Stimulated activated naive CD8-positive, alpha-beta T cell treated with anti-CD3 and anti-CD28 coated beads, Interleukin-15, Interleukin-2, amounts not matched to agents 100 U/mL and 50 U/mL, for 24 hours (primary cell): ENCODE results near the gene NSUN5.
"Not testable (repeated sequence)": the region's sequence is repeated elsewhere in the genome, so short reads cannot be mapped to it uniquely, and the experiment has no call there.

ENCODE experiments used
- ATAC-seq: fragments of 150-1000 bp; cut with Tn5 transposase; one replicate; pipeline ENCODE4 v1.10.0; 2021
- DNase-seq: peaks from one replicate; pipeline ENCODE4 v3.0.0; 2021

The NSUN5 gene

DNA sequence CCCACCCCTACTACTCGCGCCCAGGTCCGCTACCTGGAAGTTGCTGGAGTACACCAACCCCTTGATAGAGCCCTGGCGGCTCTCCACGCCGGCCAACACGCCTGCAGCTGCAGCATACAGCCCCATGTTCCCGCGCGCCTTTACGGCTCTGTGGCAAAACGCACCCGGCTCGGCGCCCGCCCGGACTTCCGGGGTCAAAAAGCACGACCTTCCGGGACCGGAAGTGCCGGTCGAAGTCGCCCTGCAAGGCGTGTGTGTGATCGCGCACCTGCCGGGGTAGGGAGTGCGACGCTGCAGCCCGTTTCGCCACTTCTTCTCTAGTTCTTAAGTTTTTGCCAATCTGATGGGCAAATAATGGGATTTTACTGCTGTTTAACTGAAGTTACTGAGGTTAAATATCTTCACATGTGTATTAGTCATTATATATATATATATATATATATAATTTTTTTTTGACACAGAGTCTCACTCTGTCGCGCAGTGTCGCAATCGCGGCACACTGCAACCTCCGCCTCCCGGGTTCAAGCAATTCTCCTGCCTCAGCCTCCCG lies at the start of gene NSUN5:
TSS of gene NSUN5 (minus strand) at position 162 of the 550 bp plus-strand sequence. CDS start at position 126, 36 bp downstream.
- ATAC-seq (peak; percentile 97), DNase-seq (peak; percentile 92)

DNA sequence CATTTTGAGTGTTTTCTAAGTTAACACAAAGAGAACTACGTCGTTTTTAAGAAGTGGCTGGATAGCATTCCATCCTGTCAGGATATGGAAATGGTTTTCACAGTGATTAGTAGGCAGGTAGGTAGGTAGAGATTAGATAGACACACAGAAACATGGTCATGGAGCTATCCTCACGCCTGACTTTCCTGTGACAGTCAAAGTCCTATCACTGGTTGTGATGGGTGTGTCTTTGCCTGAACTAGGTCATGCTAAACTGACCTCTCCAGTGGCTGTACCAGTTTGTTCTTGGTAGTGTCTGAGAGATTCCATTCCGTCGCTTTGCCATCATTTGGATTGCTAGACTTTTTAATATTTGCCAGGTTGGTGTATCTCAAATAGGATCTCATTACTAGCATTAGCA lies 47.5 kb upstream of the NSUN5 start:
- ATAC-seq = no peak
- no peak for DNase-seq

DNA sequence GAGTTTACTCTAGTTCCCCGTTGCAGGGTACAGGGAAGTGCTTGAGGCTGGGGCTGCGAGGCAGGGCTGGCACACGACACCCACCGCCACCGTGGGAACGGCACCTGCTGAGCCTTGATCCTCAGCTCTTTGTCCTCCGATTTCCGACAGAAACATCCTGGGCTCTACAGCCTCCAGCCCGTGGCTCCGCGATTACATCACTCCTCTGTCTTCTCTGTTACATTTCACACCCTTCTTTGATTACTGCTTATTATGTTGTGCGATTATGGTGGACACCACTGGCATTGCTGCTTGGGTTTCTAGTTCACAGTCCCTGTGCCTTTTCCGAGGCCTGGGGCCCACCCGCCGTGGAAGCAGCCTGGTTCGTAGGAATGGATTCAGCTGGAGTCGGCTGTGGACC lies 46.2 kb upstream of the NSUN5 start:
- ATAC-seq = no peak

DNA sequence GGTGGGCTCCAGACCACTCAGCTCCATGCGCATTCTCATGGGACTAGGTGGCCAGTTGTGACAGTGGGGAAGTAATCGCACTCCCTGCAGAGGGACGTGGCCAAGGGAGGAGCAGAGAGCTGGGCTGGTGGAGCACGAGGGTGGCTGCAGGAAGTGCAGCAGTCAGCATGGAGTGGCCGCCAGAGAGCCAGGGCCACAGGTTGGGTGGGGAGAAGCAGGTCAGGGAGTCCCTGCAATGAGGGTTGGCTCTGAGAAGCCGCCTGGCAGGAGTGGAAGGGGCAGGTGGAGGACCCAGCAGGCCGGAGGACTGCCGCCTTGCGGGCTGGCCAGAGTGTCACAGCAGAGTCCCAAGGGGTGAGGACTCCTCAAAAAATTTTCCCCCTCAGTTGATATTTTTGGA lies 45.6 kb upstream of the NSUN5 start:
- ATAC-seq = no peak
- DNase-seq = no peak

More for the DNA sequence above, 46.2 kb upstream of the NSUN5 start:
- no peak for DNase-seq

DNA sequence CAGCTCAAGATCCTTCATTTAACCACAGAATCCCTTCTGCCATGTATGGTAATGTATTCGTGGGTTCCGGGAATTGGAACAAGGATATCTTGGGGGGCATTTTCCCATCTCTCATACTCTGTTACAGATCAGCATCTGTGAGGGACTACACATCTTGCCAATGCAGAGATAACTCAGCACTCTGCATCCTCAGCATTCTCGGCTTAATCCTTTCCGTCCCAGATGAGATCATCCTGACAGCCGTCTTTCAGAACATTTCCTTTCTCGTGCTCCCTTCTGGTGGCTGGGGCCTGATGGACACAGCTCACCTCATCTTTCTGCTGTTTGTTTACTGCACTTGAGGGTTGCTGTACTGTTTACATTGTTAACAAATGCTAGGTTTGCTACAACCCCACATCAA lies 44.6 kb upstream of the NSUN5 start:
- ATAC-seq = no peak
- no peak for DNase-seq

DNA sequence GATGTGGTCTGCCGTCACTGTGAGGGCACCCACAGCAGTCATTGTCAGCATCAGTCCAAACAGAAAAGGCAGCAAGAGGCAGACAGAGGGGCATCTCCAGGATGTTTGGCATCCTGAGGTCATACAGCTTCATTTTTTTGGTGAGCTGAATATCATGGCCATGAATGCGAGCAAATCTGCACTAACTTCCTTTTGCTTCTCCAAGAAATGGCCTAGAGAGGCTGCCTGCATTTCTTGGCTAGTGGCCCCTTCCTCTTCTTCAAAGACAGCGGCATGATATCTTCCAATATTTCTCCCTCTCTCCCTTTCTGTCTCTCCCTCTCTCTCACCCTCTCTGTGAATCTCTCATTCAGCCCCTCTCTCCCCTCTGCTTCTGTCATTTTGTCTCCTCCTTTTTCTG lies 44.2 kb upstream of the NSUN5 start:
- ATAC-seq = no peak
- DNase-seq = no peak

DNA sequence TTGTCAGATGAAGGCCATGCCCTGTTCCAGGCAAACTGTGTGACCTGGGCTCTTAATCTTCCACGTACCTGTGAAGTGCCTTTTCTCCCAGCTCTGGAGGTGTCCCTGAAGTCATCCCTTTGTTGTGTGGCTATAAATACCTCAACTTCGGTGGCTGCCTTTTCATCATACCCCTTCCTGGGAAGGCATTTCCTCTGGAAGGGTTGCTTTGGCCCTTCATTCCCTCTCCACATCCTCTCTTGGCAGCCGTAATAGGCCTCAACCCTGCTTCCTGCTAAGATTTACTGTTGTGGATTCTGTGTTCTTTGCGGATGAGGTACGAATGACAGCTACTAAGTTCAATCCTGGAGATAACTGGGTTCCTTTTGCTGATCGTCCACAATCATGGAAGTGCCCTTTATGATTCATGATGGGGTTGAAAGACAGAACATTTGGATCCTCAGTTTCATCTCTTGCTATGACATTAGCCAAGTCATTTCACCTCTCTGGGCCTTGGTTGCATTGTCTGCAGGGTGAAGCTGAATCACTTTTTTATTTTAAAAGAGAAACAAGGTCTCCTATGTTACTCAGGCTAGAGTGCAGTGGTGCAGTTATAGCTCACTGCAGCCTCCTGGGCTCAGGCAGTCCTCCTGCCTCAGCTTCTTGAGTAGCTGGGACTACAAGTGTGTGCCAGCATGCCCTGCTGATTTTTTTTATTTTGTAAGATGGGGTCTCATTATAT lies 43.0 kb upstream of the NSUN5 start:
- DNase-seq (no peak), ATAC-seq (peak; percentile 22)

DNA sequence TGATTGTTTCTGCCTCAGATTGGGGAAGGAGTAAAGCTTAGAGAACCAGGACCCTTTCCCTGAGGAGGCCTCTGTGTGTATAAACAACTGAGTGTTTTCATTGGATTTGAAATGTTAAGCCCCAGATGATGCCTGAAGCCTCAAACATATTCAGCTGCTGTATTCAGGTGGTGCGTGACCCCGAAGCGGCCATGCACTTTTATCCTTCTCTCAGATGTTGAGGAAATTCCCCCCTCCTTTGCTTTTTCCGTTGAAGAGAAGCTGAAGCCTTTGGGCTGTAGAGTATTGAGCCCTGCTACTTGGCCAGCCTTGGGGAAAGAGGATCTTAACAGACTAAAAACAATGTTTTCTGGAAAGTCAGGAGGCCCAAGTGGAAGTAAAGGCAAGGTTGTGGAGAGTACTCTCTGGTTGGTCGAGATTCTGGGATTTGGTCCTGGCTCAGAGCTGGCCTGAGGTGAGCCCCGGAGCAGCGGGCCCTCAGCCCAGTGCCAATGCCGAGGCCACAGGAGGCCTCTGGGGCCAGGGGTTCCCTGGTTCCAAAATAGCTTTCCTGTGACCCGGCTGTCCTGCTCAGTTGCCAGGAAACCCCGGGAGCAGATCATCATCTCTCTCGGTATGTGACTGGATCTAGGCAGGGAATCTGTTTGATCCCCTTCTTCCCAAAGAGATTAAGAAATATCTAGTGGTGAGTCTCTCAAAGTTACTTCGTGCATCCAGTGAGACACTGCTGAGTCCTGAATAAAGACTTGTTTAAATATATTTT lies 41.9 kb upstream of the NSUN5 start:
- DNase-seq (no peak), ATAC-seq (no peak)

DNA sequence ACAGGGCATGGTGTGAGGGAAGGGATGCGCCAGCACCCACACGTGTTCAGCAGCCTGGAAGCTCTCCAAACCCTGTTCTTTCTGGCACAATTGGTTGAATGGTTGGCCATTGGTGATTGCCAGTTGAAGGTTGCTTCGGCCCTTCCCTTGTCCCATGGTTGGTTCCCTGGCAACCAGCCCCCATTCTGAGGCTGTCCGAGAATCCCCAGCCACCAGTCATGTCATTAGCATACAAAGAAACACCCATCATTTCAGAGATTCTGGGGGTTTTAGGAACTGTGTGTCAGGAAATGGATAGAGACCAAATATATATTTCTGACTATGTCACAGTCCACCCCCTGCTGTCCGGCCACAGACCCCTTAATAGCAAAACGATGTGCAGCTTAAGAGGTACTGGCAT lies 41.1 kb upstream of the NSUN5 start:
- no peak for DNase-seq
- no peak for ATAC-seq

DNA sequence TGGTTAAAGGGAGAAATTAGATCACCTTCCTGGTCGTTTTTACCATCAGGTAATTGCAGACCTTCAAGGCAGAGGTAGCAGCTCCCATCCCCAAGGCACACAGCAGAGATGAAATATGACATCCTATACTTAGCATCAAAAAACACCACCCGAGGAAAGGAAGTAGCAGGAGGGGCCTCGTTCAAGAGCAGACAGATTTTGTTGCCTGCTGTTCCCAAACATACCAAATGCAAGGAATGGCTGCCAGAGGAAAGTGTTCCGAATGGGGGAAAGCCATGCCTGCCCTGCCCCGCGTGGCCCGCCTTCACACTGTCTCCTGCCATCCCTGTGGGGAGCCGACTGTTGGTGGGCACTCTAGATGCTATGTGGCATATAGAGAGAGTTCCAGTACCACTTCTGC lies 37.3 kb upstream of the NSUN5 start:
- DNase-seq = no peak
- no peak for ATAC-seq

DNA sequence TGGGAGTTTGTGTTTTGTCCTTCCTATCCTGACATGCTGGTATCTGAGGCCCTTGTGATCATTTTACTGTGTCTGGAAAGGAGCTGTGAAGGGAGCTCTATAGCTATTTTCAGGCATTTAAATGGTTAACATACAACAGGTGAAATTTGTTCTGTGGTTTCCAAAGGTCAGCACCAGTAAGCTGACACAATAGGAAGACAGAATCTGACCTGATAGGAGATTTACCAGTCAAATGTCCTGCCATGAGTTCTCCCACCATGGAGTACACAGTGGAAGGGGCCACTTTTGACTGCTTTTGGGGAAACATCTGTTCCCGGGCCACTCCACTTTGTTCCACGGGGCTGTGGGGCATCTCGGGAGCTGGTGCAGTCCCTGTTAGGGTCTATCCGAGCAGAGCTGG lies 36.9 kb upstream of the NSUN5 start:
- no peak for DNase-seq
- no peak for ATAC-seq

DNA sequence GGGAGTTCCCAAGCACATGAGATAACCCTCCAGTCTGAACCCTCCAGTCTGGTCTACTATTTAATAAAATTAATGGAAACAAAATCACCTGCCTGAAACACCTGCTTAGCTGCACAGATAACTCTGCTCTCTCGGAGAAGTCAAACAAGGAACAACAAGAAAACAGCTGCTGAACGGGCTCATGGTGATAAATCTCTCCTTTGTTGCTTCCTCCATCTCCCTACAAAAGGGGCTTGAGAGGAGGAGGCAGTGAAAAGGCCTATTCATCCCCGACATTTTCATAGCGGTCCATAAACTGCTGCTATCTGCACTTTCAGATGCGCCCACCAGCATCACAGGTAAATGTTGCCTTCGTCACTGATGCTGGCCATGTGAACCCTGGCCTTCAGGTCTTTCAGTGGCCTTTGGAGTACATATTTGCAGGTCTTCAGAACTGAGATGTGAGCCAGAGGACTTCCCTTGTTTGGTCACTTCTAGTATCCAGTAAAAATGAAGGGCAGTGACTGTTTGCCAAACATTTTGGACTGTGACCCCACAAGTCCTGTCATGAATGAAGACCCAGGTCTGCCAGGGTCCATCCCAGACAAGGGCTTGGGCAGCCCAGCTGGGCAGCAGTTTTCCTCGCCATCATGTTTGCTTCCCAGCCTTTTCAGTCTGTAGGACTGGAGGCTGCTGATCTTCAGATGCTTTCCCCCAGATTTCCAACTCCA lies 35.2 kb upstream of the NSUN5 start:
- no peak for ATAC-seq
- no peak for DNase-seq

DNA sequence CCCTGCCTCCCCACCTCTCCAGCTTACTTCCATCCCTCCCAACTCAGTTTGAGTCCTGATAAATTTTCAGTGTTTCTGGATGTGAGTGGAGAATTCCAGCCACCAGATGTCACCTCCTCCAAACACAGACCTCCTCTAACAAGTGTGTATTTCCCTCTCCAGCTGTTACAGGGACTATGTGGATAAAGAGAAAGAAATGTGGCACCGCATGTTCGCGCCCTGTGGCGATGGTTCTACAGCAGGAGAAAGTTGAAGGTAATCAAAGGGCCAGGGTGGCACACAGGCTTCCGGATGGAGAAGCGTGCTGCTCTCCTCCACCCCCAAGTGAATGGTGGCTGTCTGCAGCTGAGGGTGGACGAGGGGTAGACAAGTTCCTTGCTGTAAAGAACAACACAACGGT lies 34.0 kb upstream of the NSUN5 start:
- no peak for DNase-seq
- no peak for ATAC-seq

DNA sequence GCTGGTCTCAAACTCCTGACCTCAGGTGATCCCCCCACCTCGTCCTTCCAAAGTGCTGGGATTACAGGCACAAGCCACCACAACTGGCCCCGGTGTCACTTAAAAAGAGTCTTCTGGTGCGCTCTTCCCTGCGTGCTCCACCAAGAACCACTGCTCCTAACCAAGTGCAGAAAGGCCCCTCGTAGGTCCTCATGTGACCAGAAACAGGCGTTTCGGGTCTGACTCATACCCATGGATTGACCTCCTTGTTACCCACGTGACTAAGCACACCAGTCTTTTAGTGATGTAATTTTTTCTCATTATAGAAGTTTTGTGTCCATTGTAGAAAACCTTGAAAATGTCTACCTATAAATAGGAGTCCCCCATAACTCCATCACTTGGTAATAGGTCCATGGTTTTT lies 33.3 kb upstream of the NSUN5 start:
- ATAC-seq = peak; percentile 36

DNA sequence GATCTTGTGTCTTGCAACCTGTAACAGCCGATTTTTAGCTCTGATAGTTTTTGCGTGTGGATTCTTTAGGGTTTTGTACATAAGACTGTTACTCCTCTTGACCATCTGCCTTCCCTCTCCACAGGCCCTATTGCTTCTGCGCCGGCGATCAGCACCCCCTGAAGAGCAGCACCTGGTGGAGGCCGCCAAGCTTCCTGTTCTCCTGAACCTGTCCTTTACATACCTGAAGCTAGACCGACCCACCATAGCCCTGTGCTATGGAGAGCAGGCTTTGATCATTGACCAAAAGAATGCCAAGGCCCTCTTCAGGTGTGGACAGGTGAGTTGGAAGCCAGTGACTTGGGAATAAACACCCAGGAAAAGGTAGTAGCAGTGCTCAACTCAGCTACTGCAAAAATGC lies 31.9 kb upstream of the NSUN5 start:
- ATAC-seq = no peak
- no peak for DNase-seq

More for the DNA sequence above, 33.3 kb upstream of the NSUN5 start:
- no peak for DNase-seq

DNA sequence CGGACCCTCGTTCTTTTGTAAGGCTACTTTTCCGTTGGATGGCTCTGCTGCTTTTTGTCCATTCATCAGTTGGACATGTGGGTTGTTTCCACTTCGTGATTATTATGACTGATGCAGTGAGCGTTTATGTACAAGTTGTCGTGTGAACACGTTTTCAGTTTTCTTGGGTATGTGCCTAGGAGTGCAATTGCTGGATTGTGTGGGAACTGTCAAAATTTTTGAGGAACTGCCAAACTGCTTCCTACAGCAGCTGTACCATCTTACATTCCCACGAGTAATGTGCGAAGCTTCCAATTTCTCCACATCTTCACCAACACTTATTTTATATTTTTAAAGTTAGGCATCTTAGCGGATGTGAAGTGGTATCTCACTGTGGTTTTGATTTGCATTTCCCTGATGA lies 29.7 kb upstream of the NSUN5 start:
- DNase-seq = no peak
- ATAC-seq = no peak

DNA sequence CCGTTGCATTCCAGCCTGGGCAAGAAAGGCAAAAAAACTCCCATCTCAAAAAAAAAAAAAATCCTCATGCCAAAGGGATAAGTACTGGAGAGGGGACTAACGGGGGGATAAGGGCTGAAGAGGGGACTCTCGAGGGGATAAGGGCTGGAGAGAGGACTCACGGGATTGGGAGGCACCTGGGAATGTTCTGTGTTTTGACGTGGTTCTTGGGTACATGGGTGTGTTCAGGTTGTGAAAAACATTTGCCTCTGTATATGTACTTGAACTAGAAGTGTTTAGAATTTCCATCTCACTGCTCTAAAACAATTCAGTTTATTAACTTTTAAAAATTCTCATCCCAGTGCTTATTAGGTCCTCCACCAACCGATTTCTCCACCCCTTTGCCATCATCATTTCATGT lies 23.8 kb upstream of the NSUN5 start:
- no peak for ATAC-seq
- DNase-seq = no peak

DNA sequence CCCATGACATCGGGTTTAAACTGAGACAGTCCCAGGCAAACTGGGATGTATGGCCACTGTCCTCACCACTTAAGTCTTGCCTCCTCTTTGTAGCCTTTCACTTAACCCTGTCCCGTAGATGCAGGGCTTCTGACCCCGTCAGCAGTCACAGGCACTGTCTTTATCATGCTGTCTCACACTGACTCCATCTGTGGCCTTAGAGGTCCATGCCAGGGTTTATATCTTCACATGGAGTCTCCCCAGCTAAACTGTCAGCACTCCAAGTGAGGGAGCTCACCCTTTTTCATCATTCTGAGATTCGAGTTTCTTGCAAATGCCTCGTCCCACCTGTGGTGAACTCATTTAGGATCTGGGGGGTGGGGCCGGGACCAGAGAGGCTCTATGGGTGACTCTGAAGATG lies 22.1 kb upstream of the NSUN5 start:
- no peak for DNase-seq
- no peak for ATAC-seq

DNA sequence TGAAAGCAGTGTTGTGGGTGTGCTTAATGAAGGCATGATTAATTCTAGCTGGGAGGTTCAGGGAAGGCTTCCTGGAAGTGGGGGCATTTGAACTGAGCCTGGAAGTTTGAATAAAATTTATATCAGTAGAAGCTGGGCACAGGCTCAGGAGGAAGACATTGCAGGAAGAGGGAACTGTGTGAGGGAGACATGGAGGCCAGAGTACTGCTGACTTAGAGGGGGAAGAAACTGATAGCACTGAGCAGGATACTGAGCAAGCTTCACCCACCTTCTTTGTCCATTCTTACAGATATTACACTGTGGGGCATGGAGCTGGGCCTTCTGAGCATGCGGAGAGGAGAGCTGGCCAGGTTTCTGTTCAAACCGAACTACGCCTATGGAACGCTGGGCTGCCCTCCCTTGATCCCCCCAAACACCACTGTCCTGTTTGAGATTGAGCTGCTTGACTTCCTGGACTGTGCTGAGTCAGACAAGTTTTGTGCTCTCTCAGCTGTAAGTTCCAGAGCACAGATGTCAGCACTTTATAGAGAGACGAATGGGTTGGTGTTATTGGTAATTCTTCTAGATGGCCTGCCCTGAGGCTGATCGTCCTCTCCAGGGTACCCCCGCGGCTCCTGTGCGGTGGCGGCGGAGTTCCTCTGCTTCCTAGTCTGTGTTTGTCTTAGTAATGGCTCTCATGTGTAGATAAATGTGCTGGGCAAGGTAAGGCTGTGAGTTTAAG lies 21.4 kb upstream of the NSUN5 start:
- no peak for DNase-seq

DNA sequence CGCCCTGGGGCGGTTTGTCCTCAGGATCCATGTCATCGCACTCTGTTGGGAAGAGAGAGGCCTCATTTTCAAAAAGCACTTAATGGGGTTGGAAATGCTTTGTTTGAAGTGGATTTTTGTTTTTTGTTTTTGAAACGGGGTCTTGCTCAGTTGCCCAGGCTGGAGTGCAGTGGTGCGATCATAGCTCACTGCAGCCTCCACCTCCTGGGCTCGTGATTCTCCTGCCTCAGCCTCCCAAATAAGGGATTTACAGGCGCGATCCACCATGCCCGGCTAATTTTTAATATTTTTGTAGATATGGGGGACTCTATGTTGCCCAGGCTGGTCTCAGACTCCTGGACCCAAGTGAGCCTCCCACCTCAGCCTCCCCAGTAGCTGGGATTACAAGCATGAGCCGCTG lies 20.1 kb upstream of the NSUN5 start:
- DNase-seq = no peak

More for the DNA sequence above, 21.4 kb upstream of the NSUN5 start:
- no peak for ATAC-seq

DNA sequence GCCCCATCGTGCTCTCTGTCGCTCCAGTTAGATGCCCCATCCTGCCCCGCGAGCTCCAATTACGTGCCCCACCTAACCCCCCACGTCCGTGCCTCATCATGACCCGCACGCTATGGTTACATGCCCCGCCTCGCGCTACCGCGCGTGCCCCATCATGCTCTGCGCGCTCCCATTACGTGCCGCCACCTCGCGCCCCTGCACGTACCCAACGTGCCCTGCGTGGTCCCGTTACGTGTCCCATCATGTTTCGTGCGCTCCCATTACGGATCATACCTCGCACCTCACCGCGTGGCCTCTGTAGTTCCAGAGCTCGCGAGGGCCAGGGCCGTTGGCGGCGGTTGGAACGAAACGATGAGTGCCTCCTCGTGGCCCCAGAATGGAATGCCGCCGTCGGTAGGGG lies 19.3 kb upstream of the NSUN5 start, which contains the start of the genes FKBP6 and TRIM50:
TSS of gene FKBP6 (plus strand) at position 240 of the 400 bp plus-strand sequence. CDS start 268 bp downstream, outside the sequence.
TSS of gene TRIM50 (minus strand) at position 161 of the 400 bp plus-strand sequence. CDS start 3,295 bp downstream, outside the sequence.
- ATAC-seq = not testable (repeated sequence)

More for the DNA sequence above, 20.1 kb upstream of the NSUN5 start:
- ATAC-seq = no peak

DNA sequence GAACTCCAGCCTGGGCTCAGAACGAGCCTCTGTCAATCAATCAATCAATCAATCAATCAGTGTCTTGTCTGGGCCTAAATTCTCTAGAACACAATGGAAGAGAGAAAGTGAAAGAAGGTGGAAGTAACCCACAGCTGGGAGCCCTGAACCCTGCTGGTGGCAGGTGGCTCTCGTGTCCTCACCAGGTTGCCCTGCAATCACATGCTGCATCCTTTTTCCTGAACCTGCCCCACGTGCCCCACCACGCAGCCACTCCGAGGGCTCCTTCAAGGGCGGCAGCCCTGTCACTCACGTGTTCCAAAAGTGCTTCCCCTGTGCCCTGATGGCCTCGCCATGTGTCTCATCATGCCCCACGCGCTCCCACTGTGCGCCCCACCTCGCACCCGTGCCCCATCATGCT lies 18.8 kb upstream of the NSUN5 start:
- DNase-seq, ATAC-seq: not testable (repeated sequence)

More for the DNA sequence above, 19.3 kb upstream of the NSUN5 start, which contains the start of the genes FKBP6 and TRIM50:
- not testable (repeated sequence) for DNase-seq
